ENCODE results near the gene MRM2. TPM values are rescaled to one million over a fixed set of nuclear protein-coding genes. Genes with fewer than 3 reads are reported as not detected.

Gene MRM2
- total and polyA plus RNA-seq, 4 donors: 14.5 to 33.0 (median 27.7) TPM

DNA sequence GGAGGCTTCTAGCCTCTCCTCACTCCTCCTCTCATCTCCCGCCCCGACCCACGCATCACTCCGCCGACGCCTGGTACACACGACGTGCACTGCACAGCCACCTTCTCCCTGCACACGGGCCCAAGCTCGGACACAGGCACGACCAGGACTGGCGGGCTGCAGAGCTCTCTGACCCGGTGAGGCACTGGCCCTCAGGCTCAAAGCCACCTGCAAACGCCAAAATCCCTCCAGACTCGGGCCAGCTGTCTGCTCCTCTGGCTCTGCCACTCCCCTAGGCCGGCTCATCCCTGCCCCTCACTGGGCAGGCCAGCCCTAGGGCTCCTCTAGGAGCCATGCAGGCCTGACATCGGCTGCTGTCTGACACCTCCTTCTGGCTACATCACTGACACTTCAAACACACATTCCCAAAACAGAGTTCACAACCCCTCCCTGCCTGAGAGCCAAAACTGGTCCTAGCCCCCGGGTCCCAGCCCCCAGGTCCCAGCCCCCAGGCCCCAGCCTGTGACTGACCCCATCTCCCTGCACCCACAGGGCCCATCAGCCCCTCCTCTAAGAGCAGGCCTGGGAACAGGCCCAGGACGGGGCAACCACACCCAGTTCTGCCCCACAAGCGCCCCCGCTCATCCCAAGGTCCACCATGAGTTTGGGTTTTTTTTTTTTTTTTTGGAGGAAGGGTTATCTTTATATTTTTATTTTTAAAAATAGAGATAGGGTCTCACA is 44.4 kb downstream of the MRM2 start:
- Histone ChIP-seq H3K27me3 (ENCODE audit: control insufficient read depth, insufficient read depth, low read length) (no peaks in the 10 kb centered on the region), H3K27ac (ENCODE audit: low read depth, low read length) (no peak overlapping the region), H3K4me1 (ENCODE audit: control insufficient read depth, insufficient read depth, low read length) (peaks cover 41% of the 10 kb centered on the region), H3K4me3 (ENCODE audit: low read depth, low read length) (no peak overlapping the region), H3K36me3 (ENCODE audit: control insufficient read depth, insufficient read depth, low read length) (peaks cover 67% of the 10 kb centered on the region), H3K9me3 (ENCODE audit: control insufficient read depth, insufficient read depth, low read length) (peaks cover 4% of the 10 kb centered on the region)
- DNase-seq (ENCODE audit: low read depth in 4 of 6, low spot score in 6 of 6): no peak
- 87% methylated on average over 18 of the region's 21 CpGs for WGBS (ENCODE audit: insufficient coverage)

DNA sequence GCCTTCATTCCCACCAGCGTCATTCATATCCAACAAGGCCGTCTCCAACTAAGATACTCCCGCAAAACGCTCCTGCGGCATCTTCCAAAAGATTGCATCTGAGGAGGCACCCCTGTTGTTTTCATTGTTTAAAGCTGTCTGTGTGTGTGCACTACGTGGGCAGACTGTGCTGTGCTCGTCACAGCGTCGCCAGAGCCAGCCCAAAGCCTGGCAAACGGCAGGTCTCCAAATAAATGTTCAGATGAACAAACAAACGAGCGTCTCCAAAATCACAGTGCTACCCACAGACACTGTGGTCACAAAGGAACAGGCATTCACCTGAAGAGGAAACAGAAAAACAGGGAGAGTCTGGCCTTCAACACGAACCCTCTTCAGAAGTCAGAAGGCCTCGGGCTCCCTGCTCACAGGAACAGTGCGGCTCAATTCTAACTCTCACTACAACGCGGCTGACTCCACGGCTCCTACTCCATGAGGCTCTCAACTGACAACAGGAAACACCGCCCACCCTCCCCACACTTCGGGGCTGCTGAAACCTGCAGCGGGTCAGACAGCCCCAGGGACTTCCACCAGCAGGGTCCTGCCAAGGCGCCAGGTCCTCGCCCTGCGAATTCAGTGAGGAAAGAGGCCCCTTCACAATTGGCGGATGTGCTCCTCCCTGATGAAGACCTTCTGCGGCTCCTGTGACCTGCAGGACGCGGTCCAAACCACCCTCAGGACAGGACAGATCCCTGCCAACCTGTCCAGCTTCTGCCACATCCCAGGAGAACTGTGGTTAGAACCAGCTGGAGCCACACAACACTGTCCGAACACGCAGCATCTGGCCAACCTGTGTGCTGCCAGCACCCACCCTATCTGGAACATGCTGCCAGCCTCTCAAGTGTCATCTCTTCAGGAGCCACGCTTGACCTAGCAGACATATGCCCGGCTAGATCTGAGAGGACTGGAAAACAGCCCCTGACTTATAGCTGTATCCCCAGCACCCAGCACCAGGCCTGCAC is 45.3 kb downstream of the MRM2 start:
- Histone ChIP-seq H3K36me3 (ENCODE audit: control insufficient read depth, insufficient read depth, low read length) (peaks cover 60% of the 10 kb centered on the region), H3K27ac (ENCODE audit: low read depth, low read length) (no peak overlapping the region), H3K4me1 (ENCODE audit: control insufficient read depth, insufficient read depth, low read length) (peaks cover 32% of the 10 kb centered on the region), H3K4me3 (ENCODE audit: low read depth, low read length) (no peak overlapping the region), H3K9me3 (ENCODE audit: control insufficient read depth, insufficient read depth, low read length) (peaks cover 4% of the 10 kb centered on the region), H3K27me3 (ENCODE audit: control insufficient read depth, insufficient read depth, low read length) (no peaks in the 10 kb centered on the region)
- WGBS (ENCODE audit: insufficient coverage): 71% methylated on average over 28 of the region's 32 CpGs
- peak in 1 of 6 donors; percentile 23 for DNase-seq (ENCODE audit: low read depth in 4 of 6, low spot score in 6 of 6)

GRCh38 chr7:2195400-2196246 is 46.4 kb downstream of the MRM2 start:
- Histone ChIP-seq H3K27me3 (ENCODE audit: control insufficient read depth, insufficient read depth, low read length) (no peaks in the 10 kb centered on the region), H3K4me1 (ENCODE audit: control insufficient read depth, insufficient read depth, low read length) (peaks cover 32% of the 10 kb centered on the region), H3K27ac (ENCODE audit: low read depth, low read length) (no peak overlapping the region), H3K4me3 (ENCODE audit: low read depth, low read length) (no peak overlapping the region), H3K36me3 (ENCODE audit: control insufficient read depth, insufficient read depth, low read length) (peaks cover 51% of the 10 kb centered on the region), H3K9me3 (ENCODE audit: control insufficient read depth, insufficient read depth, low read length) (peaks cover 4% of the 10 kb centered on the region)
- DNase-seq (ENCODE audit: low read depth in 4 of 6, low spot score in 6 of 6): peak in 4 of 6 donors; percentile 46 to 90 (median 72)
- WGBS (ENCODE audit: insufficient coverage): 62% methylated on average over 10 of the region's 13 CpGs

DNA sequence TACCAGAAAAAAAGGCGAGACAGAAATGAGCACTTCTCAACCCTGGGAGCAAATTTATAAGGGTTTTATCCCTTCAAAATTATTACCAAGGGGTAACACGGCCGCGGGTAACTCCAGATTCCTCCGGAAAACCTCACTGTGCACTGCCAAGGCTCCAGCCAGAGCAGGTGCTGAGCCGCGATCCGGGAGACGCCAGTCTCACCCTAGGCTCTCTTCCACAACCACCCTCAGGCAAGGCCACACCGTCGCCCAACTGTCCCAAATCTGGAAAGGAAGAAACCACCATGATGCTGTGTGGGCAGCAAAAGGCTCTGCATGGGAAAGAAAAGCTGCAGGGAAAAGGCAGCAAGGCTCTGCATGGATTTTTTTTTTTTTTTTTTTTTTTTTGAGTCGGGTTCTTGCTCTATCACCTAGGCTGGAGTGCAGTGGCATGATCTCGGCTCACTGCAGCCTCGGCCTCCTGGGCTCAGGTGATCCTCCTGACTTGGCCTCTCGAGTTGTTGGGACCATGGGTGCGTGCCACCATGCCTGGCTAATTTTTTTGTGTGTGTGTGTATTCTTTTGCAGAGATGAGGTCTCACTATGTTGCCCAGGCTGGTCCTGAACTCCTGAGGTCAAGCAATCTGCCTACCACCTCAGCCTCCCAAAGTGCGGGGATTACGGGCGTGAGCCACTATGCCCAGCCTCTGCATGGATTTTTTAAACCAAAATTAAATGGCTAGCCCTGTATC is 48.3 kb downstream of the MRM2 start:
- H3K27me3 ChIP-seq (ENCODE audit: control insufficient read depth, insufficient read depth, low read length): no peaks in the 10 kb centered on the region
- DNase-seq (ENCODE audit: low read depth in 4 of 6, low spot score in 6 of 6): no peak
- WGBS (ENCODE audit: insufficient coverage): 83% methylated on average over 12 of the region's 19 CpGs
- H3K9me3 ChIP-seq (ENCODE audit: control insufficient read depth, insufficient read depth, low read length): peaks cover 5% of the 10 kb centered on the region
- H3K36me3 ChIP-seq (ENCODE audit: control insufficient read depth, insufficient read depth, low read length): peaks cover 32% of the 10 kb centered on the region
- H3K4me3 ChIP-seq (ENCODE audit: low read depth, low read length): no peak overlapping the region
- H3K4me1 ChIP-seq (ENCODE audit: control insufficient read depth, insufficient read depth, low read length): peaks cover 34% of the 10 kb centered on the region
- H3K27ac ChIP-seq (ENCODE audit: low read depth, low read length): no peak overlapping the region

- DNase-seq (ENCODE audit: low read depth in 4 of 6, low spot score in 6 of 6): peak in 1 of 6 donors; percentile 61
- Histone ChIP-seq H3K4me3 (ENCODE audit: low read depth, low read length) (no peak overlapping the region), H3K4me1 (ENCODE audit: control insufficient read depth, insufficient read depth, low read length) (peaks cover 34% of the 10 kb centered on the region), H3K36me3 (ENCODE audit: control insufficient read depth, insufficient read depth, low read length) (peaks cover 24% of the 10 kb centered on the region), H3K27me3 (ENCODE audit: control insufficient read depth, insufficient read depth, low read length) (no peaks in the 10 kb centered on the region), H3K27ac (ENCODE audit: low read depth, low read length) (no peak overlapping the region), H3K9me3 (ENCODE audit: control insufficient read depth, insufficient read depth, low read length) (peaks cover 5% of the 10 kb centered on the region)
- WGBS (ENCODE audit: insufficient coverage): 82% methylated on average over 16 of the region's 18 CpGs
Observed at GRCh38 chr7:2192831-2193534, 49.0 kb downstream of the MRM2 start.

DNA sequence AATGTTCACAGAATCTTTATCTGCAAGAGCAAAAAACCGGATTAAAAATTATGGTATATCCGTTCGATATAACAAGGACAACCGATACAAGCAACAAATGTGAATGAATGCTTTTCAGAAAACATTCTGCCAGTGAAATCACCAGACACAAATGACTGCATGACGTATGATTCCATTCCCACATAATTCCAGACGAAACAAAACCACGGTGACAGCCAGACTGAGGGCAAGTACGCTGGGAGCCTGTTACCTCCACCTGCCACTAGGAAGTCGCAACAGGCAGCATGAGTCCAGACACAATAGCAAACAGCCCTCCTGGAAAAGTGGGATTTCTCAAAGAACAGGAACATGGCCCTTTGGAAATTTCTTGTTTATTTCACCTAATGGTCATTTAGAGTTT is 51.0 kb downstream of the MRM2 start:
- WGBS (ENCODE audit: insufficient coverage): 58% methylated on average over 8 of the region's 9 CpGs
- peak in 1 of 6 donors; percentile 24 for DNase-seq (ENCODE audit: low read depth in 4 of 6, low spot score in 6 of 6)
- Histone ChIP-seq H3K9me3 (ENCODE audit: control insufficient read depth, insufficient read depth, low read length) (peaks cover 5% of the 10 kb centered on the region), H3K4me1 (ENCODE audit: control insufficient read depth, insufficient read depth, low read length) (peaks cover 14% of the 10 kb centered on the region), H3K27me3 (ENCODE audit: control insufficient read depth, insufficient read depth, low read length) (no peaks in the 10 kb centered on the region), H3K36me3 (ENCODE audit: control insufficient read depth, insufficient read depth, low read length) (peaks cover 7% of the 10 kb centered on the region), H3K4me3 (ENCODE audit: low read depth, low read length) (no peak overlapping the region), H3K27ac (ENCODE audit: low read depth, low read length) (no peak overlapping the region)

- DNase-seq (ENCODE audit: low read depth in 4 of 6, low spot score in 6 of 6): peak in 1 of 6 donors; percentile 48
- 42% methylated on average over 6 of the region's 10 CpGs for WGBS (ENCODE audit: insufficient coverage)
Observed at GRCh38 chr7:2190531-2190930, 51.5 kb downstream of the MRM2 start.

GRCh38 chr7:2186166-2186565 is 55.8 kb downstream of the MRM2 start:
- Histone ChIP-seq H3K4me1 (ENCODE audit: control insufficient read depth, insufficient read depth, low read length) (peaks cover 3% of the 10 kb centered on the region), H3K9me3 (ENCODE audit: control insufficient read depth, insufficient read depth, low read length) (peaks cover 2% of the 10 kb centered on the region), H3K4me3 (ENCODE audit: low read depth, low read length) (no peak overlapping the region), H3K27me3 (ENCODE audit: control insufficient read depth, insufficient read depth, low read length) (no peaks in the 10 kb centered on the region), H3K27ac (ENCODE audit: low read depth, low read length) (no peak overlapping the region), H3K36me3 (ENCODE audit: control insufficient read depth, insufficient read depth, low read length) (peaks cover 4% of the 10 kb centered on the region)
- no CpG with 5 or more reads among the region's 4 CpGs for WGBS (ENCODE audit: insufficient coverage)
- no peak for DNase-seq (ENCODE audit: low read depth in 4 of 6, low spot score in 6 of 6)

More at GRCh38 chr7:2190531-2190930, 51.5 kb downstream of the MRM2 start:
- Histone ChIP-seq H3K4me3 (ENCODE audit: low read depth, low read length) (no peak overlapping the region), H3K9me3 (ENCODE audit: control insufficient read depth, insufficient read depth, low read length) (peaks cover 5% of the 10 kb centered on the region), H3K27me3 (ENCODE audit: control insufficient read depth, insufficient read depth, low read length) (no peaks in the 10 kb centered on the region), H3K4me1 (ENCODE audit: control insufficient read depth, insufficient read depth, low read length) (peaks cover 10% of the 10 kb centered on the region), H3K36me3 (ENCODE audit: control insufficient read depth, insufficient read depth, low read length) (peaks cover 2% of the 10 kb centered on the region), H3K27ac (ENCODE audit: low read depth, low read length) (no peak overlapping the region)

Data from spinal cord (tissue), 10 donors.